Measurements from ENCODE around the gene RICTOR.

GRCh38 chr5:39063037-39063436 lies 11.2 kb downstream of the RICTOR start:
- no peak for TF ChIP-seq CTCF (IDR thresholded peaks at IDR 0.05)
- TF ChIP-seq POLR2A (IDR thresholded peaks at IDR 0.05) = no peak
- TF ChIP-seq EP300 (IDR thresholded peaks at IDR 0.05) = no peak

Data from ovary (tissue), 3 donors.